Fibroblast of the conjunctiva (primary cell): Measurements from ENCODE around the gene APOBEC4.
"Not testable (repeated sequence)": the region's sequence is repeated elsewhere in the genome, so short reads cannot be mapped to it uniquely, and the experiment has no call there.

Experiments used
- DNase-seq: peaks from one replicate; pipeline ENCODE4 v3.0.0-alpha.2; 2010; ENCODE audit warnings: low read depth

APOBEC4 gene, protein sequence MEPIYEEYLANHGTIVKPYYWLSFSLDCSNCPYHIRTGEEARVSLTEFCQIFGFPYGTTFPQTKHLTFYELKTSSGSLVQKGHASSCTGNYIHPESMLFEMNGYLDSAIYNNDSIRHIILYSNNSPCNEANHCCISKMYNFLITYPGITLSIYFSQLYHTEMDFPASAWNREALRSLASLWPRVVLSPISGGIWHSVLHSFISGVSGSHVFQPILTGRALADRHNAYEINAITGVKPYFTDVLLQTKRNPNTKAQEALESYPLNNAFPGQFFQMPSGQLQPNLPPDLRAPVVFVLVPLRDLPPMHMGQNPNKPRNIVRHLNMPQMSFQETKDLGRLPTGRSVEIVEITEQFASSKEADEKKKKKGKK

DNA sequence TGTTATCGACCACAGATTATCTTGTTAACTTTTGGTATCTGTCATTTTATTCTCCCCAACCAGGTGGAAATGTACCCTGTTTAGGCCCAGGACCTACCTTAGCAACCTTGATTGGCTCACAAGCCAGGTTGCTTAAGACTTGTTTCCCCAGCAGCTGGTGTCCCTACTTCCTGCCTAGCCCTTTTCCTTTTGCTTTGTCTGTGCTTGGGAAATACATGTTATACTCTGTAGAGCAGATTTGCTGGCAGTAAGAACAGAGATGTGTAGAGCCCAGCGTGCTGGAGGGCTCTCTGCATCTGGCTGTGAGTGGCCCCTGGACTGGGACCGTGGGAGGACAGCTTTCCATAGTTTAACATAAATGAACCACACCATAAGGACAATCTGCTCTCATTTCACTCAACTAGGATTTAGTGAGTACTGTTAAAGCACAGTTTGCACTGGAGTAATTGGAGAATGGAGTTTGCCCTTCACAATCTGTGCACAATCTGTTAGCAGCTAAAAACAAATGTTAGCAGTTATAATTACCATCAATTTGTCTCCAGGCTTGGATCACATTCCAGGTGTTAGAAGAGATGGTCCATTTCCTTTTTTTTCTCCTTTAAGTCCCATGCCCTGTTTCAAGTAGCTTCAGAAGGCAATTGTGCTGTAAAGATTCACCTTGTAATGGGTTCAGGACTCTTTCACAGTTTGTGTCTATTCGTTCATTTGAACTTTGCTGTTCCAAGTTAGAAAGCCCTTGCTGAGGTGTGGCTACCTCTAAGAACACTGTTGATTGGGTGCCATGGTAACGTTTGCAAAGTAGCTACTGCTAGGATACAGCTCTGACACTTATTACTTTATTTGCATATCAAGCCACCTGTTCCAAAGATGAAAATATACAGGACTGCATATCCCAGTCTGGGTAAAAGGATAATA is at the start of gene APOBEC4:
APOBEC4 (minus strand) TSS at position 770 of the 915 bp plus-strand sequence. CDS start 4,535 bp downstream, outside the sequence.
- DNase-seq = no peak

DNA sequence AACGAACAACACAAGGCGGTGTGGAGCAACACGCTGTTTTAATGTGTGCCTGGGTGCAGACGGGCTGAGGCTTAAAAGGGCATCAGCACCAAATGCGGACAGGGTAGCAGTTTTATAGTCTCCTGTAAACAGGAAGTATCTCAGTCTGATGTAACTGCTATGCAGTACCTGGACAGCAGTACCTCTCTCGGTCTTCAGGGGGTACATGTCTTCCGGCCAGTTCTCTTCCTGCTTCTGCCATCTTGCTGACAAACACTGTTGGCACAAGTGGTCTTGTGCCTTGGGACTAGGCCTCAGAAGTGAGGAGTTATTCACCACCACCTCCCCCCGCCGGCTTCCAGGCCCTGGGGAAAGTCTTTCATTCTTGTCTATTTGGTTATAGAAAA is 49.7 kb upstream of the APOBEC4 start:
- no peak for DNase-seq

DNA sequence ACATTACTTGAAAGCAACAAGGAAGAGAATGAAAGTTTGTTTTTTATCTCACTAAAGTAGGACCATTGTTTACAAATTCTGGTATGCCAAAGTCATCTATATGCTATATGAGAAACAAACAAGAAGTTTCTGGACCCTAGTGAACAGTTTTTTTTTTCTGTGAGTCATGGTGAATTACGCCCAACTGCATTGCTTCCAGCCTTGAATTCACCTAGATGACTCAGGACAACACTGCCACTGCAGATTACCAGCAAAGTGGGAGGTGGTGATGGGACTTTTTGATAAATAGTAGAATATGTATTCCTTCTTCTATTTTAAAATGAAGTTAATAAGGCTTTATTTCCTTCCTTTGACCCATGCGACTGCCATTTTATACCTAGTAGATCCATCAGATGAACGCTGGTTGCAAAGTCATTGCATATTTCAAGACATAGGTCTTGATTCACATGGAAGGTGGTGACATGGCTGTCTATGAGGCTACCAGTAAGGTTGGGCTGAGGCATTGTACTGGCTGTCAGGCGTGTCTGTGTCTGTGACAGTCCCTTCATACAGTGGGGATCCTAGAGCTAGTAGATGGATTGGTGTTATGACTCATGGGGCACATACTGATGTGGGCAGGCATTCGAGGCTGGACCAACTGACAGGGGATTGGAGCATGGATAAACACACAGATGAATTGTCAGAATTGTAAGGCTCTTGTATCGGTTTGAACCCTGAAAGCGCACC is 49.1 kb upstream of the APOBEC4 start:
- DNase-seq = no peak

DNA sequence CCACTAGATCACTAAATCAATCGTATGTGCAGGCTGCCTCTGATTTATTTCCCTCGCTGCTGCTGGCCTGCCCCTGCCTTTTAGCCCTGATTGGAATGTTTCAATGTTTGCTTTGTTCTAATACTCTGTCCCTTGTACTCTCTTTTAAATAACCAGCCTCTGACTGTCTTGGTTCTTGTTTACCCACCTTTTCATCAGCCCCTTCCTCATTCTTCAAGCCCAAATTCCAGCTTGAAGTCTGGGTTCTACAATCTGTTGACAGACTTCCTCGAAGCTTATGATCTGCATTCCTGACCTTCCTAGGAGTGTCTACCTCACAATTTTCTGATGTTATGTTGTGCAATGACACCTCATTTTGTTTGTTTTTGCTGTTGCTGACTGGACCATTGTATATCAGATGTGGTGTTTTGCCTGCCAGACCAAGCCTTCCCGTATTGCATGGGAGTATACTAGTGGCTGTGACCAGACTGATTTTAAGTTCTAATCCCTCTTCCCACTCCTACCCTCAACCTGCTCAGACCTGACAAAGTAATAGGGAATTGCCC is 46.6 kb upstream of the APOBEC4 start:
- DNase-seq = no peak

DNA sequence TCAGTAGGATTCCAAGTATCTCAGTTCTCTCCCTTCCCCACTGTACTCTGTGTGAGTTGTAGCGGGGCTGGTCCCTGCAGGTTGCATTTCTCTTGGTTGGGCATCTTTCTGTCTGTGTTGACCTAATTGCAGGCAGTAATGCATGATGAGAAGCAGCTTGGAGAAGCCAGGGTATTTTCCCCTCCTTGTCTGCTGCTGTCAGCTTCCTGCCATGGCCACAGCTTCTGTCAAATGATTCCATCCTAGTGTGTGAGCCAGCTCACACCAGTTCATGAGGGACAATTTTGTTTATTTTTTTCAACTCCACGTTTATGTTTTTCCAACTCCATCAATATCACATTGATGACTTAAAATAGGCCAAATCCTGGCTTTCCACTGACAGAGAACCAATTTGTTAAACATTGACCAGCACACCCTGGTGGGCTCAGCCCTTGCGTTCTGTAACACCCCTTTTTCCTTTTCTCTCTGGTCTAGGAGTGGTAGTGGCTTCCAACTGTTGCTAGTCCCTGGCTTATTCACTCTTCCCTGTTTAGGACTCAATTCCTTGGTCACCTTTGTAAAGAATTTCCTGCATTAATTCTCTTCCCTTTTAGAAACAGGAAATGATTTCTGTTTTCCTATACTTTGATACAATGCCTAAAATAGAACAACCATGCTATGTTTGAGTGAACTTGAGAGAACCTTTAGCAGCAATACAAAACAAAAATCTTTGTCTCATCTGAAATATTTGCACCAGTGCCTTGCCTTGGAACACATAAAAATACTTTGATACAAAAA is 44.9 kb upstream of the APOBEC4 start:
- DNase-seq = no peak

DNA sequence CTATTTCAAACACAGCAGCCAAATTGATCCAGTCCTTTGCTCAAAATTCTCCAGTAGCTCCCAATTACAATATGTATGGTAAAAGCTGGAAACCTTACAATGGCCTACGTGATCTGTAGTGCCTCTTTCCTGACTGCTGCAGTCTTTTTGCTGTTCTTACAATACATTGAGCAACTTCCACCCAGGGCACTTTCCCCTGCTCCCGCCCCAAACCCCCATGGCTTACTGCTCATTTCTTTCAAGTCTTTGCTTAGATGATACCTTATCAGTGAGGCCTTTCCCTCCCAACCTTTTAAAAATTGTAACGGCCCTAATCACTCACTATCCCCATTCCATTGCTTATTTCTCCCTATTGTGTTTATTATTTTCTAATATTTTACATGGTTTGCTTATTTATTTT is 43.9 kb upstream of the APOBEC4 start:
- no peak for DNase-seq

DNA sequence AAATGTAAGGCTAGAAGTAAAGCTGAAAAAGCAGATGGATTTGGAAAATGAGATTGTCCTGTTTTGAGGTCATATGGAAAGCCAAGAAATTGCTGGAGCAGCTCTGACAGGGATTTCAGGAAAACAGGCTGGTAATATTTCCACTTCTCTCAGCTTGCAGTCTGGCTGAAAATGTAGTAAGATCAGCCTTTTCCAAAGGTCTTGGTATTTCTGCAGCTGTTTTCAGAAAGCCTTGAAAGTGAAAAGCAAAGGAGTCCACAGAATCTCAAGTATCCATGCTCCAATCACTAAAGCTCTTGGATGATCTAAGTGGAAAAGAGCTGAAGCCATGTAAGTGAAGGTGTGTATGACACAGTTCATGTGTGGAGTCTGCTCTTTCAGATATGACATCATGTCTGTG is 41.6 kb upstream of the APOBEC4 start:
- no peak for DNase-seq

DNA sequence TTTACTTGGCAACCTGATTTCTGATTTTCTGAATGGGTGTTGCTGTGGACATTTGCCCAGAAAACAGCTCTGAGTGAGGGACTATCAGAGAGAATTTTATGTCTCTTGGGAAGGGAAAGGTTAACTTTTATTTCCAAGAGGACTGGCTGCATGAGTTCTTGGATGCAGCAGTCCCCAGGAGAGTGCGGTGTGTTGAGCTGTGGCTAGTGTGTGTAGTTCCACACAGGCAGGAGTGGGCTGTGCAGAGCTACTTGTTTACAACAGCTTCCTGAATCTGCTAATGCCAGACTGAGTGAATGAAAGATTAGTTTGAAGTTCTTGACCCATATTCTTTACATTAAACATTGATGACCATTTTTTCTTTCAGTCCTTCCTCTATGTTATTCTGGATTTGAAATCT is 41.0 kb upstream of the APOBEC4 start:
- DNase-seq = no peak

DNA sequence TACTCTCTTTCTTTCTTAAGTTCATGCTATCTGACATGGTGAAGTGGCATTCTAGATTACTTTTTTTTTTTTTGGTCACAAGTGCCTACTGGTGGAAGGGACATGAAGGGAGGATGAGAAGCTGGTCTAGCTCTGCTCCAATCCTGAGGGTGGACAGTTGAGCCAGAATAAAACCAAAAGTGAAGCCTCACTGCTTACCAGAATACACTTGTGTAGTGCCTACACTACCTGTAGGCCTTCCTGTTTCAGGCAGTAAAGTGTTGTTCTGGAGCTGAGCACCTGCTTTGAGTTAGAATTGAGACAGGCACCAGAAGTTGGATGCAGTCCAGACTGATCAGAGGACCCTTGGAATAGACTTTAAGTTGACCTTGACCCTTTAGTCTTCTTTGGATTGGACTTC is 40.4 kb upstream of the APOBEC4 start:
- DNase-seq = no peak

DNA sequence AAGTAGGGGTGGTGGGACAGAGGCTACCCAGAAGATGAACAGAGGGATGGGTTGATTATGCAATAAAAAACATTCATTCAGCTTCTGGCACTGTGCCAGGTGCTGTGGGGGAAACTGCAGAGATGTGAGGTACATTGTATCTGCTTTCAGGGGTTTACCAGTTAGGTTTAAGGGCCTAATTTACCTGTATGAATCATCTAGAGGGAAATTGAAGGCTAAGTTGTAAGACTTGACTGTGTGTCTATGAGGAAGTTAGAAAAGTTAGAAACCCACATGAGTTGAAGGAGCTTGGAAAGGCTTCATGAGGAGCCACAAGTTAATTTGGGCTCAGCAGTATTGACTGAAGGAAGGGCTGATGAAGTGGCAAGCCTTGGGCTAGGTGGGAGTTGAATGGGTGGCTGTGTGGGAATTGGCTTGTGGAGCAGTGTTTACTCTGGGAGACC is 36.7 kb upstream of the APOBEC4 start:
- DNase-seq = no peak

DNA sequence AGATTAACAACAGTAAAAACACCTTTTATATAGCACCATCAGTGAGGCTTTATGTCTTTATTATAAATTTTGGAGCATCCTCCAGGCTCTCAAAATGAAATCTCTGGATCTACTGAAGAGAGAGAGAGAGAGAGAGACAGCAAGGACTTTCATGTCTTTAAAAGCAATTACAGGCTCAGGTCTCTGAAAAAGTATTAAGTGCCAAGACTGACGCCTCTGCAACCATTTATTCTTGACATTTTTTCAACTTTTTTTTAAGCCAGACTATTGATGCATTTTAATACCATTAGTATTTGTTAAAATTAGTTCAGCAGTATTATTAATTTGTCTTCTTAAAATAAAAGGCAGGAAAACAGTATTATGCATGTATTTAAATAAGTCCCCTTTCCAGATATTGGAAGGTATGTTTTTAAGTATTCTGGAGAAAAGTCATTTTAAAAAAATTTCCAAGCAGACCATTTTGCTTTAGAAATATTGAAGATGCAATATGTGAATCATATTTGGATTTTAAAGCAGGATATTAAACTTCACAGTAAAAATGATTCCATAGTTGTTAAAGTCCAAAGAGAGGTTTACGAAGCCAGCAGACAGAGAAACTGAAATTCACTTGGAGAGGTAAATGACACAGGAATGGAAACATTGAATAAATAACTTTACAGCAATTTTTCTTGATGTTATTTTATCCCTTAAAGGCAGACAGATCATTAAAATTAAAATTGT is 35.4 kb upstream of the APOBEC4 start:
- no peak for DNase-seq

DNA sequence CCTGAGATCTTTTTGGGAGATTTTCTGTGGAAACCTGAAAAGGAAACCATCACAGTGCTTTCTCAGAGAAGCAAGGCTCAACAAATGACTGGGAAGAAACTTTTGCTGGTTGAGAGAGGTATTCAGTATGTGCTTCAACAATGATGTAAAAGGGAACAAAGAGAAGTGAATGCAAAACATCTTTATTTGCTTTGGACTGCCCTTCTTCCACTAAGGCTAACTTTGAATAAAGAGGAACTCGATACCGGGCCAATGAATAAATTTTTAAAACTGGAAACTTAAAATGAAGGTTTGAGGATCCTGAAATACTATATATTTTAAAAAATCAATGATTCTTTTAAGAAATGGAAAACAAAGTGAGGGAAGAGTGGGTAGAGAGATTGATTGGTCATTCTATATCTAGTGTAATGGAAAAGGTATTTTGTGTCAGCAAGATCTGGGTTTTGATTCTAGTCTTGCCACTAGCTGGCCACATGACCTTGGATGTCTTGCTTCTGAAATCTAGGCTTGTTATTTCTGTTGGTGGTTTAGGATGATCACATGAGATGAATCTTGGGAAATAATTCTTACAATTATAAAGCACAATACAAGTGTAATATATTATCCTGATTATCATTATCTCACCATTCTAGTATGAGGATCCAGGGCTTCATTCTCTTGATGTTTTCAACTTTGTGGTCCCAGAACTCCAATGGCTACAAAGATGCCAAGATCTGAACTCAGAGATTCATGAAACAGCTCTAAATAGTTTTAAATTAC is 34.6 kb upstream of the APOBEC4 start:
- no peak for DNase-seq

DNA sequence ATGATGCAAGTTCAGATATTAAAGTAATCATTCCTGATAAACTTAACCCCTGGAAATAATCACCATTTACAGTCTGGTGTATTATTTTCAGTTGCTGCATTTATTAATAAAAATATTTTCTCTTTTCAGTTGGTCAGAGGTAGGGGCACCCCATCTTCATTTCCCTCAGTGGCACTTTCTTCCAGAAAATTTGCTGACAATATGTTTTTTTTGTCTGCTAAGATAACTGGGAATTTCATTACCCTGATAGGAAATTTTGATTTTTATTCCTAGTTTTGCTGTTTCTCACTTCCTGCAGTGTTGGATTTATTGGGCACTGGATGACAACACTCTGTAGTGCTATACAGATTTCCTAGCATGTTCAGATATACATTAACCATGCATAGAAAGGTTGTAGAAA is 33.1 kb upstream of the APOBEC4 start:
- DNase-seq = no peak

DNA sequence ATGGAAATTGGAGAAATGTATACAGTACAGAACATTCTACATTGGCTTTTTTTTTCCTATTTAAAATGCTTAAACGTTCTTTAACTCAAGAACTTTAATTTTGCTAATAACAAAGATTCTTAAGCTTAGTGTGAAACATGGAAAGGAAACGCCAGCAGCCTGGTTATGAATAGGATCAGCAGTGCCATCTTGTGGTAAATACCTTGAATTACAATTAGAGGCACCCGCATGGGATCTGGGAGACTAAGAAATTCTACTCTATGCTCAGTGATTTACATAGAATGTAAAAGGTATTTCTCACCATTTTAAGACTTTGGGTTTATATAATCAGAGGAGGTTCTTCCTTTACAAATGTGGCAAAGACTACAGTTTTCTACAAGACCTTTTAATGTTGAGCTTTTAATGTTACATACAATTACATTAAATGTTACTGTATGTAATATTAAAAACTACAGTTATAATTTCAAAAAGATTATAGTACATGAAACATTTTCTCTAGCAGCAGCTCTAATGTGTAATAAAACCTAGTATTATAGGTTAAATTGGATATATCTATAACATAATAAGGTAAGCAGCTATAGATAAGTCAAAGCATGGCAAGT is 32.1 kb upstream of the APOBEC4 start:
- DNase-seq = peak; percentile 30

DNA sequence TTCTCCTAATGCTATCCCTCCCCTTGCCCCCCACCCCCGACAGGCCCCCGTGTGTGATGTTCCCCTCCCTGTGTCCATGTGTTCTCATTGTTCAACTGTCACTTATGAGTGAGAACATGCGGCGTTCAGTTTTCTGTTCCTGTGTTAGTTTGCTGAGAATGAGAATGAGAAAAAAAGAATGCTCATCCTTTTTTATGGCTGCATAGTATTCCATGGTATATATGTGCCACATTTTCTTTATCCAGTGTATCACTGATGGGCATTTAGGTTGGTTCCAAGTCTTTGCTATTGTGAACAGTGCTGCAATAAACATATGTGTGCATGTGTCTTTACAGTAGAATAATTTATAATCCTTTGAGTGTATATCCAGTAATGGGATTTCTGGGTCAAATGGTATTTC is 26.2 kb upstream of the APOBEC4 start:
- not testable (repeated sequence) for DNase-seq

DNA sequence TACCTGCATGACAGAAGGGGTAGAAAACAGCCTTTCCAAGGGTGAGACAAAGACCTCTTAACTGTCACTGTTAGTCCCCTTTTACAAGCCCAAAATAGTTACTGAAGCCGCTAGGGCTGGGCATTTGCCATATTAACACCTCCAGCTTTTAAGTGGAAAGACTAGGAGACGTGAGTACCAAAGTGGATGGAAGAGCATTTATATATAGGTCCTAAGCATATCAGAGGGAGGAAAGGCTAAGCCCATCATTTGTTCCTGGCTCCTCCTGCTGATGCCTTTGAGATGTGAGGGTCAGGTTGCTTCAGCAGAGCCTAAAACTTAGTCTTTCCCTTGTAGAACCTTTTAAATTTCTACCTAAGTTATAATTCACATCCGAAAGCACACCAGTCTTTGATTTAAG is 25.7 kb upstream of the APOBEC4 start:
- DNase-seq = no peak

DNA sequence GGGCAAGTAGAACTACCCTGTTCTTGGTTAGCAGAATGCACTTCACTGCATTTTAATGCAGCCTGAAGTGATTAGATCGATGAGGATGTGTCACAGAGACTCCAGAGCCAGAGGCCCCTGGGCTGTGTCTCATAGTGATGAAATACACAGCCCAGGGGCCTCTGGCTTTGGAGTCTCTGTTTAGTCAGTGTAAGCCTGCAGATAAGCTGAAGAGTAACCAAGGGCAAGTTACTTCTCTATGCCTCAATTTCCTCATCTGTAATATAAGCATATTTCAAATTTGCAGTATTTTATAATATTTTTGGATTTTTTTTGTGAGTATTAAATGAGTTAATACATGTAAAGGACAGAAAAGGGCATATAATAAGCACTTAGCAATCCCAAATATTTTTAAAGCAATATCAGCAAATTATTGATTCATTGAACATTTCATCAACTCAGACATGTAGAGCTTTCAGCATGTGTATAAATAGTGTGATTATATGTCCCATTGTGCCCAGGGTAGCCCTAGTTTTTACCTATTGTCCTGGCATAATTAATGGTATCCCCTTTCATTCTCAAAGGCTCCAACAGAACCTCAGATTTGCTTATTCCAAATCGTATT is 23.6 kb upstream of the APOBEC4 start:
- no peak for DNase-seq

DNA sequence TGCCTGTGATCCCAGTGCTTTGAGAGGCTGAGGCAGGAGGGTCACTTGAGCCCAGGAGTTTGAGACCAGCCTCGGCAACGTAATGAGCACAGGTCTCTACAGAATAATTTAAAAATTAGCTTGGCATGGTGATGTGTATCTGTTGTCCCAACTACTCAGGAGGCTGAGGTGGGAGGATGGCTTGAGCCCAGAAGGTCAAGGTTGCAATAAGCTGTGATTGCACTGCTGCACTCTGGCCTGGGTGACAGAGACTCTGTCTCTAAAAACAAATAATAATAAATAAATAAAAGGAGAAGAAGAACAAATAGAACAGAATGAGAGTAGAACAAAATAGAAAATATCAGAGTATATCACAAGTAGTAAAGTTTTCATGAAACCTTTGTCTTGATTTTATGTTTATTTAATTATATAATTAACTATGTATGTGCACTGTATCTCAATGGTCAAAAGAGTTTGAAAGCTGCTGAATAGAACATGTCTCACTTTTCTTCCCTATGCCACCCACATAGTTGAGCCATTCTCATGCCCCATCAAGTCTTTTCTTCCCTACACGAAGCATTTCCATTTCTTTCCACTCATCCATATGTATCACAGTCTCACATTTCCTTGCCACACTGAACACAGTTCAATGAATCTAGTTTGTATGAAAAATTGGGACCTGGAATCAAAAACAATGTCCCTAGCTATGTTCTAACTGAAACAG is 22.9 kb upstream of the APOBEC4 start:
- no peak for DNase-seq

DNA sequence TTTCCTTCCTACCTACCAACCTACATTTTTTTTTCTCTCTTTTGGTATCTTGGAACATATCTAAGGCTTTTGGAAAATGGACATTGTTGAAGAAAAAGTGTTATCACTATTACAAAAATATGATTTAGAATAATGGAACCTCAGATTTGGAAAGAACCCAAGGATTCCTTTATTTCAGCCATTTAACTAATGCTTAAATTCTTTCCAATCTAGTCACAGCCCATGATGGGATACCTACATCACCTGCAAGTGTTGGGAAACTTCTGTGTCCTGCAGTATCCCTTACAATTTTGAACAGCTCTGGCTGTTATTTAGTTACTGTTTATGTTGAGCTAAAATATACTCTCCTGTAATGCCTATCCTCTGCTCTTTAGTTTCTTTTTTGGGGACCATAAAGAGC is 22.3 kb upstream of the APOBEC4 start:
- no peak for DNase-seq
